Neural progenitor cell (in vitro differentiated cells): Measurements from ENCODE around the gene THRB. TPM values are rescaled to one million over a fixed set of nuclear protein-coding genes. Genes with fewer than 3 reads are reported as not detected.

Experiments used
- DNase-seq: peaks from one replicate; pipeline ENCODE4 v3.0.0-alpha.2; 2016; ENCODE audit warnings: low spot score
- H2AFZ ChIP-seq: fragments of 200-600 bp; sonication (generic); replicated peaks from 2 replicates; pipeline ENCODE4 v1.6.1; 2016; ENCODE audit warnings: antibody characterized with exemption
- H3F3A ChIP-seq: fragments of 200-600 bp; sonication (generic); 2 replicates; pipeline ENCODE4 v1.6.1; 2016; ENCODE audit warnings: antibody characterized with exemption, low read depth
- H3K27ac ChIP-seq: fragments of 200-600 bp; sonication (generic); 2 replicates; pipeline ENCODE4 v1.5.1; 2016; ENCODE audit warnings: mild to moderate bottlenecking
- H3K27me3 ChIP-seq: fragments of 200-600 bp; sonication (generic); 2 replicates; pipeline ENCODE4 v1.6.1; 2016; ENCODE audit warnings: mild to moderate bottlenecking, moderate library complexity
- H3K36me3 ChIP-seq: fragments of 200-600 bp; sonication (generic); 2 replicates; pipeline ENCODE4 v1.5.1; 2016
- H3K4me1 ChIP-seq: fragments of 200-600 bp; sonication (generic); 2 replicates; pipeline ENCODE4 v1.6.1; 2016; ENCODE audit warnings: mixed run types
- H3K4me2 ChIP-seq: fragments of 200-600 bp; sonication (generic); 2 replicates; pipeline ENCODE4 v1.6.1; 2016
- H3K4me3 ChIP-seq: fragments of 200-600 bp; sonication (generic); 2 replicates; pipeline ENCODE4 v1.5.1; 2016
- H3K79me2 ChIP-seq: fragments of 200-600 bp; sonication (generic); 2 replicates; pipeline ENCODE4 v1.6.1; 2016; ENCODE audit warnings: low read depth
- H3K9ac ChIP-seq: fragments of 200-600 bp; sonication (generic); 2 replicates; pipeline ENCODE4 v1.6.1; 2016
- H3K9me3 ChIP-seq: fragments of 200-600 bp; sonication (generic); 2 replicates; pipeline ENCODE4 v1.5.1; 2016; ENCODE audit warnings: low read depth
- H4K20me1 ChIP-seq: fragments of 200-600 bp; sonication (generic); 2 replicates; pipeline ENCODE4 v1.6.1; 2016; ENCODE audit warnings: low read depth
- H3K27ac Mint-ChIP-seq: 3 replicates; pipeline ENCODE4 v1.8.0; 2021; ENCODE audit warnings: mixed read lengths
- H3K27me3 Mint-ChIP-seq: 2 replicates; pipeline ENCODE4 v1.8.0; 2022; ENCODE audit warnings: low read depth, mild to moderate bottlenecking, inconsistent platforms, moderate library complexity, mixed read lengths; ENCODE audit not compliant: insufficient read depth
- H3K36me3 Mint-ChIP-seq: 3 replicates; pipeline ENCODE4 v1.8.0; 2021; ENCODE audit warnings: mixed read lengths
- H3K4me1 Mint-ChIP-seq: 3 replicates; pipeline ENCODE4 v1.8.0; 2021; ENCODE audit warnings: mixed read lengths
- H3K4me3 Mint-ChIP-seq: 3 replicates; pipeline ENCODE4 v1.8.0; 2021; ENCODE audit warnings: mild to moderate bottlenecking, moderate library complexity, mixed read lengths
- H3K9me3 Mint-ChIP-seq: 3 replicates; pipeline ENCODE4 v1.8.0; 2020; ENCODE audit warnings: mixed read lengths
- CTCF ChIP-seq: fragments of 200-600 bp; sonication (generic); IDR thresholded peaks from 2 replicates; pipeline ENCODE4 v1.5.1; 2017; ENCODE audit warnings: antibody characterized with exemption, mild to moderate bottlenecking
- EZH2 ChIP-seq: fragments of 200-600 bp; sonication (generic); IDR thresholded peaks from 2 replicates; pipeline ENCODE4 v1.6.1; 2017; ENCODE audit warnings: antibody characterized with exemption, mild to moderate bottlenecking, moderate library complexity
- EZH2phosphoT487 ChIP-seq: fragments of 200-600 bp; sonication (generic); IDR thresholded peaks from 2 replicates; pipeline ENCODE4 v1.6.1; 2017; ENCODE audit warnings: antibody characterized with exemption
- total RNA-seq: library from RNA; depleted of rRNA; stranded (reverse); fragments of >200 nt; gene quantifications from 2 replicates; pipeline ENCODE4 v1.2.3, GENCODE V29; 2015; ENCODE audit warnings: low replicate concordance

Gene THRB
- total RNA-seq, 1 donor from 2014 or later: 1.2 TPM

- Histone ChIP-seq H3K4me1 (no peaks in the 10 kb centered on the region), H3K27me3 (no peaks in the 10 kb centered on the region), H3K9me3 (no peaks in the 10 kb centered on the region), H3K9ac (no peak overlapping the region), H3F3A (no peaks in the 10 kb centered on the region), H2AFZ (no peak overlapping the region), H3K4me3 (no peak overlapping the region), H3K79me2 (no peaks in the 10 kb centered on the region), H3K36me3 (no peaks in the 10 kb centered on the region), H4K20me1 (no peaks in the 10 kb centered on the region), H3K4me2 (no peak overlapping the region), H3K27ac (no peak overlapping the region)
- Mint-ChIP-seq H3K4me3 (no peak overlapping the region), H3K36me3 (no peaks in the 10 kb centered on the region), H3K4me1 (no peaks in the 10 kb centered on the region), H3K27ac (no peak overlapping the region), H3K9me3 (peaks cover 1% of the 10 kb centered on the region), H3K27me3 (no peaks in the 10 kb centered on the region)
- DNase-seq: no peak
- TF ChIP-seq EZH2phosphoT487 (no peak), EZH2 (no peak), CTCF (no peak)
Measured at GRCh38 chr3:24278543-24278942, 216.1 kb downstream of the THRB start.

- no peaks in the 10 kb centered on the region for H3K27me3 ChIP-seq
- H3K36me3 ChIP-seq: no peaks in the 10 kb centered on the region
- H3K9ac ChIP-seq: no peak overlapping the region
- no peaks in the 10 kb centered on the region for H4K20me1 ChIP-seq
- no peak overlapping the region for H2AFZ ChIP-seq
- no peak overlapping the region for H3K27ac Mint-ChIP-seq
- no peak for DNase-seq
- no peaks in the 10 kb centered on the region for H3K9me3 ChIP-seq
- H3K4me2 ChIP-seq: no peak overlapping the region
- no peaks in the 10 kb centered on the region for H3K9me3 Mint-ChIP-seq
- peaks cover 4% of the 10 kb centered on the region for H3K27me3 Mint-ChIP-seq
- peaks cover 7% of the 10 kb centered on the region for H3F3A ChIP-seq
- TF ChIP-seq EZH2 (no peak), EZH2phosphoT487 (no peak), CTCF (no peak)
- no peaks in the 10 kb centered on the region for H3K36me3 Mint-ChIP-seq
- H3K4me3 Mint-ChIP-seq: no peak overlapping the region
- H3K4me1 ChIP-seq: peaks cover 14% of the 10 kb centered on the region
- peaks cover 11% of the 10 kb centered on the region for H3K4me1 Mint-ChIP-seq
- H3K4me3 ChIP-seq: no peak overlapping the region
- no peaks in the 10 kb centered on the region for H3K79me2 ChIP-seq
- H3K27ac ChIP-seq: no peak overlapping the region
Measured at GRCh38 chr3:24273491-24273890, 221.2 kb downstream of the THRB start.

- Histone ChIP-seq H3K4me2 (no peak overlapping the region), H3K9ac (no peak overlapping the region), H3K79me2 (no peaks in the 10 kb centered on the region), H3K4me3 (no peak overlapping the region), H3K4me1 (peaks cover 14% of the 10 kb centered on the region), H3K27ac (no peak overlapping the region), H2AFZ (no peak overlapping the region), H3K27me3 (no peaks in the 10 kb centered on the region), H4K20me1 (no peaks in the 10 kb centered on the region), H3K9me3 (no peaks in the 10 kb centered on the region), H3F3A (peaks cover 7% of the 10 kb centered on the region), H3K36me3 (no peaks in the 10 kb centered on the region)
- H3K4me1 Mint-ChIP-seq: peaks cover 11% of the 10 kb centered on the region
- no peaks in the 10 kb centered on the region for H3K9me3 Mint-ChIP-seq
- H3K27me3 Mint-ChIP-seq: peaks cover 4% of the 10 kb centered on the region
- no peak overlapping the region for H3K4me3 Mint-ChIP-seq
- H3K27ac Mint-ChIP-seq: no peak overlapping the region
- no peak for DNase-seq
- H3K36me3 Mint-ChIP-seq: no peaks in the 10 kb centered on the region
- TF ChIP-seq EZH2phosphoT487: no peak
- no peak for TF ChIP-seq EZH2
- no peak for TF ChIP-seq CTCF
Measured at GRCh38 chr3:24272875-24273274, 221.8 kb downstream of the THRB start.

- no peak for DNase-seq
- no peak overlapping the region for H3K27ac Mint-ChIP-seq
- no peaks in the 10 kb centered on the region for H3K36me3 ChIP-seq
Measured at GRCh38 chr3:24272408-24272807, 222.2 kb downstream of the THRB start.

More at GRCh38 chr3:24272408-24272807, 222.2 kb downstream of the THRB start:
- Histone ChIP-seq H3F3A (peaks cover 7% of the 10 kb centered on the region), H2AFZ (no peak overlapping the region), H3K27ac (no peak overlapping the region), H4K20me1 (no peaks in the 10 kb centered on the region), H3K4me2 (no peak overlapping the region), H3K27me3 (no peaks in the 10 kb centered on the region), H3K4me3 (no peak overlapping the region), H3K4me1 (peaks cover 14% of the 10 kb centered on the region), H3K9ac (no peak overlapping the region), H3K9me3 (no peaks in the 10 kb centered on the region), H3K79me2 (no peaks in the 10 kb centered on the region)
- Mint-ChIP-seq H3K4me1 (peaks cover 11% of the 10 kb centered on the region), H3K36me3 (no peaks in the 10 kb centered on the region), H3K27me3 (peaks cover 4% of the 10 kb centered on the region), H3K4me3 (no peak overlapping the region), H3K9me3 (no peaks in the 10 kb centered on the region)
- no peak for TF ChIP-seq EZH2phosphoT487
- no peak for TF ChIP-seq EZH2
- no peak for TF ChIP-seq CTCF
